Measurements from ENCODE around the gene ZNF154.
"Not testable (repeated sequence)": the region's sequence is repeated elsewhere in the genome, so short reads cannot be mapped to it uniquely, and the experiment has no call there.

Gene ZNF154

GRCh38 chr19:57746580-57747471 lies 37.8 kb upstream of the ZNF154 start, which contains the start of gene ZNF776:
TSS of gene ZNF776 (plus strand) at chr19:57746815. CDS start at chr19:57747059, 244 bp downstream.
- Histone ChIP-seq H3K27ac (ENCODE audit: low read depth, low read length, poor library complexity, severe bottlenecking) (peak within 1 kb of the TSS; percentile 55), H3K9me3 (ENCODE audit: low read length) (peaks cover 19% of the 10 kb centered on the region), H3K4me2 (ENCODE audit: low read length) (peak within 1 kb of the TSS; percentile 98), H4K20me1 (ENCODE audit: insufficient read depth, low read length) (no peaks in the 10 kb centered on the region), H3K9me2 (ENCODE audit: low read depth, low read length) (no peaks in the 10 kb centered on the region), H3K27me3 (ENCODE audit: insufficient read depth, low read length) (no peaks in the 10 kb centered on the region), H3K4me3 (ENCODE audit: low read depth, low read length, poor library complexity, severe bottlenecking) (peak within 1 kb of the TSS; percentile 91), H3K9ac (ENCODE audit: low read length) (peak within 1 kb of the TSS; percentile 89), H2AFZ (ENCODE audit: low read length) (peak within 1 kb of the TSS; percentile 89), H3F3A (ENCODE audit: insufficient read depth, low read length) (no peaks in the 10 kb centered on the region), H3K36me3 (ENCODE audit: insufficient read depth, low read length) (peaks cover 44% of the 10 kb centered on the region), H3K79me2 (ENCODE audit: insufficient read depth, low read length) (peaks cover 32% of the 10 kb centered on the region), H3K4me1 (ENCODE audit: insufficient read depth, low read length, severe bottlenecking) (peaks cover 20% of the 10 kb centered on the region)
- TF ChIP-seq EZH2 (IDR thresholded peaks at IDR 0.05; ENCODE audit: borderline replicate concordance, low read length) (no peak), CTCF (IDR thresholded peaks at IDR 0.05; ENCODE audit: low read length) (no peak)

GRCh38 chr19:57738770-57739169 lies 29.8 kb upstream of the ZNF154 start:
- H2AFZ ChIP-seq (ENCODE audit: low read length); H3K9me3 ChIP-seq (ENCODE audit: low read length); H3K9ac ChIP-seq (ENCODE audit: low read length); H3K4me3 ChIP-seq (ENCODE audit: low read depth, low read length, poor library complexity, severe bottlenecking); H3K9me2 ChIP-seq (ENCODE audit: low read depth, low read length); H3K4me2 ChIP-seq (ENCODE audit: low read length); H3K27ac ChIP-seq (ENCODE audit: low read depth, low read length, poor library complexity, severe bottlenecking); H3K79me2 ChIP-seq (ENCODE audit: insufficient read depth, low read length); H3K4me1 ChIP-seq (ENCODE audit: insufficient read depth, low read length, severe bottlenecking); H3F3A ChIP-seq (ENCODE audit: insufficient read depth, low read length); H4K20me1 ChIP-seq (ENCODE audit: insufficient read depth, low read length); H3K36me3 ChIP-seq (ENCODE audit: insufficient read depth, low read length); H3K27me3 ChIP-seq (ENCODE audit: insufficient read depth, low read length): not testable (repeated sequence)

- H3K79me2 ChIP-seq (ENCODE audit: insufficient read depth, low read length); H3K36me3 ChIP-seq (ENCODE audit: insufficient read depth, low read length); H3K4me3 ChIP-seq (ENCODE audit: low read depth, low read length, poor library complexity, severe bottlenecking); H3K9me3 ChIP-seq (ENCODE audit: low read length); H3K9me2 ChIP-seq (ENCODE audit: low read depth, low read length); H3K27ac ChIP-seq (ENCODE audit: low read depth, low read length, poor library complexity, severe bottlenecking); H3K4me1 ChIP-seq (ENCODE audit: insufficient read depth, low read length, severe bottlenecking); H3F3A ChIP-seq (ENCODE audit: insufficient read depth, low read length); H2AFZ ChIP-seq (ENCODE audit: low read length); H4K20me1 ChIP-seq (ENCODE audit: insufficient read depth, low read length); H3K27me3 ChIP-seq (ENCODE audit: insufficient read depth, low read length); H3K9ac ChIP-seq (ENCODE audit: low read length); H3K4me2 ChIP-seq (ENCODE audit: low read length): not testable (repeated sequence)
- peak; percentile 39 for TF ChIP-seq CTCF (IDR thresholded peaks at IDR 0.05; ENCODE audit: low read length)
These were observed 29.3 kb upstream of the ZNF154 start for GRCh38 chr19:57738320-57738719.

GRCh38 chr19:57720878-57721277 lies 11.9 kb upstream of the ZNF154 start:
- Histone ChIP-seq H3K27me3 (ENCODE audit: insufficient read depth, low read length) (no peaks in the 10 kb centered on the region), H3K27ac (ENCODE audit: low read depth, low read length, poor library complexity, severe bottlenecking) (no peak overlapping the region), H3K4me2 (ENCODE audit: low read length) (no peak overlapping the region), H3K9me3 (ENCODE audit: low read length) (peaks cover 39% of the 10 kb centered on the region), H3K4me1 (ENCODE audit: insufficient read depth, low read length, severe bottlenecking) (no peaks in the 10 kb centered on the region), H3K79me2 (ENCODE audit: insufficient read depth, low read length) (no peaks in the 10 kb centered on the region), H3F3A (ENCODE audit: insufficient read depth, low read length) (no peaks in the 10 kb centered on the region), H3K4me3 (ENCODE audit: low read depth, low read length, poor library complexity, severe bottlenecking) (no peak overlapping the region), H3K9ac (ENCODE audit: low read length) (no peak overlapping the region), H2AFZ (ENCODE audit: low read length) (no peak overlapping the region), H3K36me3 (ENCODE audit: insufficient read depth, low read length) (peaks cover 61% of the 10 kb centered on the region), H4K20me1 (ENCODE audit: insufficient read depth, low read length) (no peaks in the 10 kb centered on the region), H3K9me2 (ENCODE audit: low read depth, low read length) (no peaks in the 10 kb centered on the region)
- TF ChIP-seq EZH2 (IDR thresholded peaks at IDR 0.05; ENCODE audit: borderline replicate concordance, low read length) (no peak), CTCF (IDR thresholded peaks at IDR 0.05; ENCODE audit: low read length) (no peak)

All from OCI-LY1 (cell line).